B cell (primary cell): ENCODE results near the gene GAB3.

Experiments
- CTCF ChIP-seq: fragments of 200-600 bp; IDR thresholded peaks from one replicate; pipeline ENCODE4 v1.8.0; 2022; ENCODE audit warnings: antibody characterized with exemption, mild to moderate bottlenecking
- EZH2 ChIP-seq: IDR thresholded peaks from 2 replicates; pipeline ENCODE4 v1.6.1; 2012; ENCODE audit warnings: borderline replicate concordance, low read depth, mild to moderate bottlenecking, moderate library complexity, low read length; ENCODE audit not compliant: insufficient read depth, poor library complexity, severe bottlenecking

- no peak for TF ChIP-seq CTCF
- TF ChIP-seq EZH2: no peak
These were observed 10.9 kb downstream of the GAB3 start for GRCh38 chrX:154739952-154740465.
